ENCODE measurements around the gene WAPL. TPM values are rescaled to one million over a fixed set of nuclear protein-coding genes. Genes with fewer than 3 reads are reported as not detected.

WAPL gene
- total and polyA plus RNA-seq, 2 of the 8 experiments (the other 6 are each of a cell fraction or from before 2014, with no cell fraction given): 12.8 to 48.1 TPM

- Histone ChIP-seq H3K14ac (ENCODE audit: insufficient read length) (no peak overlapping the region), H4K8ac (ENCODE audit: extremely low read depth, insufficient read depth, low read length) (no peak overlapping the region), H3K18ac (ENCODE audit: extremely low read depth, low read length) (no peak overlapping the region), H2BK5ac (ENCODE audit: low read depth, low read length) (no peak overlapping the region), H3K27me3 (replicated peaks in 1 of 4; ENCODE audit: control insufficient read depth in 3 of 4, extremely low read depth in 1 of 4, insufficient read depth in 3 of 4, low read length in 3 of 4) (no peaks in the 10 kb centered on the region), H4K91ac (replicated peaks; ENCODE audit: insufficient read length, low read length) (no peak overlapping the region), H3K4me1 (replicated peaks in 1 of 4; ENCODE audit: control insufficient read depth in 3 of 4, insufficient read depth in 4 of 4, low read length in 3 of 4) (no peaks in the 10 kb centered on the region), H3K79me1 (ENCODE audit: low read depth, low read length) (no peaks in the 10 kb centered on the region), H2AK5ac (ENCODE audit: low read depth, low read length) (no peak overlapping the region), H3K23ac (ENCODE audit: insufficient read length) (no peak overlapping the region), H4K20me1 (replicated peaks in 1 of 2; ENCODE audit: control insufficient read depth in 1 of 2, insufficient read depth in 2 of 2, low read length in 2 of 2) (peaks cover 0 to 3% of the 10 kb centered on the region in 2 experiments), H3K79me2 (ENCODE audit: control insufficient read depth in 1 of 2, insufficient read depth in 2 of 2, low read length in 2 of 2) (no peaks in the 10 kb centered on the region), H3K4me2 (ENCODE audit: insufficient read depth in 1 of 2, low read depth in 2 of 2, low read length in 2 of 2) (no peak overlapping the region), H3K36me3 (ENCODE audit: control insufficient read depth in 2 of 4, insufficient read depth in 4 of 4, low read length in 3 of 4) (peaks cover 4 to 65% (median 37%) of the 10 kb centered on the region in 4 experiments; a peak in 7 of 8 replicates), H3K56ac (replicated peaks; ENCODE audit: insufficient read length, low read depth, low read length) (no peak overlapping the region), H3K23me2 (ENCODE audit: low read depth, low read length) (no peaks in the 10 kb centered on the region; the same call in 1 of the 2 replicates), H2BK15ac (ENCODE audit: low read length) (no peak overlapping the region), H2BK120ac (replicated peaks; ENCODE audit: low read depth, low read length) (no peak overlapping the region), H3K9me3 (ENCODE audit: insufficient read depth in 2 of 2, low read depth in 1 of 2, low read length in 1 of 2) (peaks cover 3 to 5% of the 10 kb centered on the region in 2 experiments; a peak in 1 of 4 replicates), H2AFZ (ENCODE audit: low read length) (no peak overlapping the region), H3K27ac (ENCODE audit: low read depth, low read length) (no peak overlapping the region), H3K4me3 (ENCODE audit: extremely low read depth in 1 of 4, insufficient read depth in 2 of 4, low read depth in 3 of 4, low read length in 4 of 4) (no peak overlapping the region), H4K5ac (ENCODE audit: insufficient read length, low read depth, low read length) (no peak overlapping the region), H3K9ac (replicated peaks in 1 of 4; ENCODE audit: extremely low read depth in 1 of 4, low read depth in 3 of 4, low read length in 3 of 4) (no peak overlapping the region), H2BK20ac (ENCODE audit: low read length) (no peak overlapping the region), H2BK12ac (ENCODE audit: low read depth, low read length) (no peak overlapping the region), H3K4ac (replicated peaks; ENCODE audit: insufficient read length, low read depth, low read length) (no peak overlapping the region)
- DNase-seq (ENCODE audit: low read depth in 1 of 2, low spot score in 2 of 2) (no peak), FAIRE-seq (no peak)
- CTCF ChIA-PET (ENCODE audit: partially characterized antibody): no interaction called here
- TF ChIP-seq BRCA1 (IDR thresholded peaks at IDR 0.05; ENCODE audit: low read depth, low read length): no peak
- 88% methylated on average over 7 of the region's 7 CpGs; no CpG with 5 or more reads in 1 of the 2 experiments for WGBS, 2 experiments (ENCODE audit: extremely low coverage in 1 of 2, insufficient coverage in 1 of 2, insufficient read length in 1 of 2, insufficient replicate concordance in 2 of 2, low coverage in 1 of 2, low lambda C conversion rate in 2 of 2, missing lambda C conversion rate in 1 of 2)
- POLR2A ChIA-PET (ENCODE audit: partially characterized antibody): no interaction called here
These were observed 70.6 kb downstream of the WAPL start for GRCh38 chr10:86450806-86451603.

Data from H1 (cell line).